Neural progenitor cell (in vitro differentiated cells): ENCODE data around the gene PIGP.
"Not testable (repeated sequence)": the region's sequence is repeated elsewhere in the genome, so short reads cannot be mapped to it uniquely, and the experiment has no call there.

Experiments
- EZH2 ChIP-seq: fragments of 200-600 bp; sonication (generic); IDR thresholded peaks from 2 replicates; pipeline ENCODE4 v1.6.1; 2017; ENCODE audit warnings: antibody characterized with exemption, mild to moderate bottlenecking, moderate library complexity
- EZH2phosphoT487 ChIP-seq: fragments of 200-600 bp; sonication (generic); IDR thresholded peaks from 2 replicates; pipeline ENCODE4 v1.6.1; 2017; ENCODE audit warnings: antibody characterized with exemption
- TF ChIP-seq, protein P1 (sequence below): fragments of 200-600 bp; sonication (generic); IDR thresholded peaks from 2 replicates; pipeline ENCODE4 v1.5.1; 2017; ENCODE audit warnings: antibody characterized with exemption, mild to moderate bottlenecking

DNA sequence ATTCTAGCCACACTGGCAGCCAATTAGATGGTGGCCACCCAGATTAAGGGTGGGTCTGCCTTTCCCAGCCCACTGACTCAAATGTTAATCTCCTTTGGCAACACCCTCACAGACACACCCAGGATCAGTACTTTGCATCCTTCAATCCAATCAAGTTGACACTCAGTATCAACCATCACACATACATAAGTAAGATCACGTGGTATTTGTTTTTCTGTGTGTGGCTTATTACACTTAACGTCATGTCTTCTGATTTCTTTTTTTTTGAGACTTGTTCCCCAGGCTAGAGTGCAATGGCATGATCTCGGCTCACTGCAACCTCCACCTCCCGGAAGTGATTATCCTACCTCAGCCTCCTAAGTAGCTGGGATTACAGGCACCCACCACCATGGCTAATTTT is 38.5 kb downstream of the PIGP start:
- TF ChIP-seq, protein P1, sequence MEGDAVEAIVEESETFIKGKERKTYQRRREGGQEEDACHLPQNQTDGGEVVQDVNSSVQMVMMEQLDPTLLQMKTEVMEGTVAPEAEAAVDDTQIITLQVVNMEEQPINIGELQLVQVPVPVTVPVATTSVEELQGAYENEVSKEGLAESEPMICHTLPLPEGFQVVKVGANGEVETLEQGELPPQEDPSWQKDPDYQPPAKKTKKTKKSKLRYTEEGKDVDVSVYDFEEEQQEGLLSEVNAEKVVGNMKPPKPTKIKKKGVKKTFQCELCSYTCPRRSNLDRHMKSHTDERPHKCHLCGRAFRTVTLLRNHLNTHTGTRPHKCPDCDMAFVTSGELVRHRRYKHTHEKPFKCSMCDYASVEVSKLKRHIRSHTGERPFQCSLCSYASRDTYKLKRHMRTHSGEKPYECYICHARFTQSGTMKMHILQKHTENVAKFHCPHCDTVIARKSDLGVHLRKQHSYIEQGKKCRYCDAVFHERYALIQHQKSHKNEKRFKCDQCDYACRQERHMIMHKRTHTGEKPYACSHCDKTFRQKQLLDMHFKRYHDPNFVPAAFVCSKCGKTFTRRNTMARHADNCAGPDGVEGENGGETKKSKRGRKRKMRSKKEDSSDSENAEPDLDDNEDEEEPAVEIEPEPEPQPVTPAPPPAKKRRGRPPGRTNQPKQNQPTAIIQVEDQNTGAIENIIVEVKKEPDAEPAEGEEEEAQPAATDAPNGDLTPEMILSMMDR = not testable (repeated sequence)
- TF ChIP-seq EZH2, EZH2phosphoT487: not testable (repeated sequence)
